ENCODE data around the gene CBL.

GRCh38 chr11:119204066-119204465 is 2.1 kb upstream of the CBL start:
- no peak for TF ChIP-seq ZNF660 (tag by site-specific recombination; IDR thresholded peaks at IDR 0.05)
- TF ChIP-seq ZNF280D (tag by site-specific recombination; IDR thresholded peaks at IDR 0.05): no peak
- no peak for TF ChIP-seq PATZ1 (tag by site-specific recombination; IDR thresholded peaks at IDR 0.05)
- no peak for TF ChIP-seq REST (tag by site-specific recombination; IDR thresholded peaks at IDR 0.05)
- no peak for TF ChIP-seq ZNF274 (IDR thresholded peaks at IDR 0.05; ENCODE audit: low read length)
- no peak for TF ChIP-seq ZNF274 (tag by site-specific recombination; IDR thresholded peaks at IDR 0.05; ENCODE audit: borderline replicate concordance)
